HepG2 (cell line): ENCODE results near the gene GAREM1. TPM values are rescaled to one million over a fixed set of nuclear protein-coding genes. Genes with fewer than 3 reads are reported as not detected.

Experiments
- AKAP8 ChIP-seq: sonication (generic); formaldehyde crosslinking; IDR thresholded peaks from 2 replicates; pipeline ENCODE4 v1.5.1; 2020; ENCODE audit warnings: mild to moderate bottlenecking, missing genetic modification reagents
- ASH2L ChIP-seq: fragments of 300-600, 200-600 bp; sonication (generic); IDR thresholded peaks from 2 replicates; pipeline ENCODE4 v1.7.0; 2017; ENCODE audit warnings: low read depth, mild to moderate bottlenecking, moderate library complexity, mixed read lengths, low read length; ENCODE audit not compliant: insufficient read length
- CHCHD3 ChIP-seq: sonication (generic); formaldehyde crosslinking; IDR thresholded peaks from 2 replicates; pipeline ENCODE4 v1.8.0; 2022; ENCODE audit warnings: mild to moderate bottlenecking, missing genetic modification reagents, moderate library complexity
- MED1 ChIP-seq: sonication (generic); formaldehyde crosslinking; IDR thresholded peaks from 2 replicates; pipeline ENCODE4 v1.4.0; 2020; ENCODE audit warnings: missing genetic modification reagents
- MNT ChIP-seq: fragments of 450-650 bp; IDR thresholded peaks from 2 replicates; pipeline ENCODE4 v1.6.1; 2016
- NFRKB ChIP-seq: fragments of 450-650 bp; IDR thresholded peaks from 2 replicates; pipeline ENCODE4 v1.6.1; 2017
- NKX3-1 ChIP-seq: sonication (generic); formaldehyde crosslinking; IDR thresholded peaks from 2 replicates; pipeline ENCODE4 v1.5.0; 2020; ENCODE audit warnings: missing genetic modification reagents
- NR2F6 ChIP-seq, 2 experiments: IDR thresholded peaks; 2 replicates each; pipeline ENCODE4 v1.6.1; 2016; ENCODE audit warnings: antibody characterized with exemption in 1 of 2, mild to moderate bottlenecking in 1 of 2
- ONECUT2 ChIP-seq: sonication (generic); formaldehyde crosslinking; IDR thresholded peaks from 2 replicates; pipeline ENCODE4 v1.4.0; 2020; ENCODE audit warnings: missing genetic modification reagents
- PBX2 ChIP-seq: IDR thresholded peaks from 2 replicates; pipeline ENCODE4 v1.6.1; 2016; ENCODE audit warnings: control low read depth
- PPARG ChIP-seq: conservative IDR thresholded peaks from 2 replicates; pipeline ENCODE4 v1.6.1; 2016; ENCODE audit warnings: missing biosample characterization, missing genetic modification reagents
- RARG ChIP-seq: sonication (generic); formaldehyde crosslinking; IDR thresholded peaks from 2 replicates; pipeline ENCODE4 v1.4.0; 2020; ENCODE audit warnings: low read depth, mild to moderate bottlenecking, missing genetic modification reagents
- TBL1XR1 ChIP-seq: fragments of 150-350 bp; IDR thresholded peaks from 2 replicates; pipeline ENCODE4 v1.6.1; 2014; ENCODE audit warnings: borderline replicate concordance, low read length; ENCODE audit not compliant: partially characterized antibody
- TEAD3 ChIP-seq: optimal IDR thresholded peaks from 2 replicates; pipeline ENCODE3; 2016; ENCODE audit warnings: borderline replicate concordance
- THRA ChIP-seq: sonication (generic); formaldehyde crosslinking; IDR thresholded peaks from 2 replicates; pipeline ENCODE4 v1.4.0; 2020; ENCODE audit warnings: missing genetic modification reagents, borderline replicate concordance
- THYN1 ChIP-seq: sonication (generic); formaldehyde crosslinking; IDR thresholded peaks from 2 replicates; pipeline ENCODE4 v1.8.1; 2023; ENCODE audit warnings: low read depth, mild to moderate bottlenecking, moderate library complexity, missing genetic modification reagents, borderline replicate concordance
- ZBTB20 ChIP-seq: sonication (generic); formaldehyde crosslinking; IDR thresholded peaks from 2 replicates; pipeline ENCODE4 v1.8.1; 2023; ENCODE audit warnings: missing genetic modification reagents, low read depth, mild to moderate bottlenecking, borderline replicate concordance
- ZBTB7B ChIP-seq: sonication (generic); formaldehyde crosslinking; IDR thresholded peaks from 2 replicates; pipeline ENCODE4 v1.4.0; 2020; ENCODE audit warnings: missing genetic modification reagents
- ZNF33A ChIP-seq: sonication (generic); formaldehyde crosslinking; IDR thresholded peaks from 2 replicates; pipeline ENCODE4 v1.5.1; 2020; ENCODE audit warnings: missing genetic modification reagents, mild to moderate bottlenecking, moderate library complexity, borderline replicate concordance
- ZNF547 ChIP-seq: sonication (generic); formaldehyde crosslinking; IDR thresholded peaks from 2 replicates; pipeline ENCODE4 v1.5.1; 2020; ENCODE audit warnings: mild to moderate bottlenecking, missing genetic modification reagents
- ZNF574 ChIP-seq: sonication (generic); formaldehyde crosslinking; IDR thresholded peaks from 2 replicates; pipeline ENCODE4 v1.4.0; 2020; ENCODE audit warnings: missing genetic modification reagents
- ZNF580 ChIP-seq: IDR thresholded peaks from 2 replicates; pipeline ENCODE4 v1.6.1; 2016; ENCODE audit warnings: low read depth, borderline replicate concordance
- ZNF619 ChIP-seq: sonication (generic); formaldehyde crosslinking; IDR thresholded peaks from 2 replicates; pipeline ENCODE4 v1.4.0; 2020; ENCODE audit warnings: mild to moderate bottlenecking, missing genetic modification reagents
- ZNF672 ChIP-seq: sonication (generic); formaldehyde crosslinking; IDR thresholded peaks from 2 replicates; pipeline ENCODE4 v1.8.1; 2022; ENCODE audit warnings: missing genetic modification reagents
- ZNF816 ChIP-seq: sonication (generic); formaldehyde crosslinking; IDR thresholded peaks from 2 replicates; pipeline ENCODE4 v1.8.0; 2022; ENCODE audit warnings: missing genetic modification reagents, mild to moderate bottlenecking, borderline replicate concordance
- polyA plus RNA-seq, 8 experiments: library from polyadenylated mRNA; depleted of rRNA in 3 of 8; stranded (reverse) in 7 of 8; unstranded in 1 of 8; fragments of >200 nt; fragmentation: Illumina TruSeq in 4 of 8; extraction: Trizol in 4 of 8; gene quantifications; 2 replicates each; pipeline versions ENCODE4 v1.2.1 to v1.2.3, GENCODE V29; 2011 to 2016; ENCODE audit warnings: low read depth in 4 of 8, missing spikeins in 1 of 8, mixed read lengths in 1 of 8; ENCODE audit not compliant: insufficient read depth in 1 of 8
- total RNA-seq, 5 experiments: library from RNA; depleted of rRNA; stranded (reverse); fragments of >200 nt; fragmentation: Illumina TruSeq; extraction: Trizol; gene quantifications; 2 replicates each; pipeline ENCODE4 v1.2.3, GENCODE V29; 2016; ENCODE audit warnings: low read depth in 1 of 5

GAREM1 gene
- total and polyA plus RNA-seq, 2 of the 13 experiments (the other 11 are each of a cell fraction or from before 2014, with no cell fraction given) = 2.5 to 2.9 TPM

GRCh38 chr18:32278177-32278799 lies 192.4 kb downstream of the GAREM1 start (continued):
- TF ChIP-seq MNT = no peak
- no peak for TF ChIP-seq TBL1XR1
- TF ChIP-seq TEAD3 (CRISPR knock-in tag) = no peak
- TF ChIP-seq MED1 (CRISPR knock-in tag) = no peak
- no peak for TF ChIP-seq RARG
- TF ChIP-seq PBX2 (CRISPR knock-in tag) = 0 out of 2 replicates have a peak, but pooled peaks have one; percentile 27
- TF ChIP-seq ZNF580 (CRISPR knock-in tag) = no peak
- no peak for TF ChIP-seq ZNF33A
- no peak for TF ChIP-seq ZNF547
- 0 out of 2 replicates have a peak, but pooled peaks have one; percentile 23 for TF ChIP-seq THRA (CRISPR knock-in tag)
- TF ChIP-seq NFRKB = no peak
- TF ChIP-seq ONECUT2 (CRISPR knock-in tag) = peak; percentile 39; the same call in 1 of the 2 replicates
- no peak for TF ChIP-seq ZNF619 (CRISPR knock-in tag)
- TF ChIP-seq NKX3-1 (CRISPR knock-in tag) = no peak
- no peak for TF ChIP-seq ZNF672
- TF ChIP-seq CHCHD3 (CRISPR knock-in tag) = no peak
- TF ChIP-seq AKAP8 = no peak
- TF ChIP-seq ZNF816 = no peak
- no peak for TF ChIP-seq ZBTB20 (CRISPR knock-in tag)
- TF ChIP-seq ASH2L = peak; percentile 36
- TF ChIP-seq PPARG (CRISPR knock-in tag) = peak; percentile 79
- TF ChIP-seq ZBTB7B (CRISPR knock-in tag) = no peak
- TF ChIP-seq THYN1 = no peak
- no peak for TF ChIP-seq NR2F6 (IDR thresholded peaks at IDR 0.05)
- TF ChIP-seq NR2F6 (CRISPR knock-in tag; IDR thresholded peaks at IDR 0.05) = peak; percentile 23; the same call in 1 of the 2 replicates
- no peak for TF ChIP-seq ZNF574
